Tibial artery (tissue), 4 donors: ENCODE results near the gene TTLL4.

Experiments
- DNase-seq, 2 donors: peaks; one replicate each; pipeline ENCODE4 v3.0.0-alpha.2; 2019
- H3K27ac ChIP-seq, 2 donors: fragments of 200-600 bp; sonication (generic) in 1 of 2; 1 replicate in 1 of 2; 2 replicates in 1 of 2; pipeline ENCODE4 v1.5.1; 2018 to 2019; ENCODE audit warnings: mild to moderate bottlenecking in 1 of 2
- H3K27me3 ChIP-seq, 2 donors: fragments of 200-600 bp; sonication (generic) in 1 of 2; one replicate each; pipeline versions ENCODE4 v1.5.1 to v1.6.0; 2016 to 2019
- H3K36me3 ChIP-seq, 3 donors: fragments of 200-600 bp; sonication (generic) in 2 of 3; one replicate each; pipeline ENCODE4 v1.5.1; 2016 to 2019; ENCODE audit warnings: mild to moderate bottlenecking in 2 of 3
- H3K4me1 ChIP-seq, 4 donors: fragments of 200-600 bp; sonication (generic) in 2 of 4; 1 replicate in 3 of 4; 2 replicates in 1 of 4; pipeline ENCODE4 v1.5.1; 2016 to 2019
- H3K4me3 ChIP-seq, 2 donors: fragments of 200-600 bp; sonication (generic) in 1 of 2; 1 replicate in 1 of 2; 2 replicates in 1 of 2; pipeline ENCODE4 v1.5.1; 2018 to 2019; ENCODE audit warnings: mild to moderate bottlenecking in 2 of 2
- H3K9me3 ChIP-seq, 3 donors: fragments of 200-600 bp; sonication (generic) in 1 of 3; one replicate each; pipeline ENCODE4 v1.5.1; 2016 to 2019
- CTCF ChIP-seq, 2 experiments: fragments of 200-600 bp in 1 of 2; fragments of 450-650 bp in 1 of 2; IDR thresholded peaks; one replicate each; pipeline ENCODE4 v1.5.1; 2017 to 2019; ENCODE audit warnings: antibody characterized with exemption in 2 of 2, mild to moderate bottlenecking in 1 of 2, moderate library complexity in 1 of 2
- intact Hi-C: fragments of 100-400 bp; cut with DNase I; formaldehyde crosslinking; loops from one replicate; pipeline ENCODE4 v1.15.0; 2023; ENCODE audit warnings: low total_unique reads

The TTLL4 gene

DNA sequence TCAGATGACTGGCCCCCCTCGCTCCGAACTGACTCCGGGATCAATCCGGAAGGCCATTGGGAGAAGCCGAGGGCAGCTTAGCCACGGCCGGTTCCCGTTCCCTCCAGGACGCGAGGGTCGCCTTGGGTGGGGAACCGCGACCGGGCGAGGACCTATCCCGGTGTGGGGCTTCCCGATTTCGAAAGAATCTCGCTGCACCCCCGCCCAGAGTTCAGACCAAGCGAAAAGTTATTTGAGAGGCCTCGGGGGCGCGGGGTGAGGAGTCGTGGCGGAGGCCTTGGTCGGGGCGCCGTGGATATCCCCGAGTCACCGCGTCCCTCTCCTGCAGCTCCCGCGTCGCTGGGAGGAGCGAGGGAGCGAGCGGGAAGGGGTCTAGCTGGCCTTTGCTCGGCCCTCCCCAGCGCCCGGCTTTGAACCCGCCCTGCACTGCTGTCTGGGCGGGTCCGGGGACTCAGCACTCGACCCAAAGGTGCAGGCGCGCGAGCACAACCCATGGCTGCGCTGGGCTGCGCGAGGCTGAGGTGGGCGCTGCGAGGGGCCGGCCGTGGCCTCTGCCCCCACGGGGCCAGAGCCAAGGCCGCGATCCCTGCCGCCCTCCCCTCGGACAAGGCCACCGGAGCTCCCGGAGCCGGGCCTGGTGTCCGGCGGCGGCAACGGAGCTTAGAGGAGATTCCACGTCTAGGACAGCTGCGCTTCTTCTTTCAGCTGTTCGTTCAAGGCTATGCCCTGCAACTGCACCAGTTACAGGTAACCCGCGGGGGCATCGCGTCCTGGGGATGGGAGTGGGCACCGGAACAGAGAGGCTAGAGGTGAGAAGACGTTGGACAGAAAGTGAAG, 71.3 kb downstream of the TTLL4 start, which contains the start of gene CYP27A1:
Gene CYP27A1 (plus strand): TSS at position 457 of the 837 bp plus-strand sequence. CDS start 36 bp downstream, at position 493.
- H3K27ac ChIP-seq, result peak within 1 kb of the TSS; percentile 68 to 76
- H3K27me3 ChIP-seq, result no peaks in the 10 kb centered on the region
- no peaks in the 10 kb centered on the region for H3K36me3 ChIP-seq
- H3K4me1 ChIP-seq, result peaks cover 0 to 26% (median 11%) of the 10 kb centered on the region in 4 donors
- peak; percentile 51 to 70 for DNase-seq
- no peaks in the 10 kb centered on the region for H3K9me3 ChIP-seq
- intact Hi-C loops, result no loop called here
- TF ChIP-seq CTCF (IDR thresholded peaks at IDR 0.05), result no peak
- H3K4me3 ChIP-seq, result peak within 1 kb of the TSS; percentile 65 to 67

DNA sequence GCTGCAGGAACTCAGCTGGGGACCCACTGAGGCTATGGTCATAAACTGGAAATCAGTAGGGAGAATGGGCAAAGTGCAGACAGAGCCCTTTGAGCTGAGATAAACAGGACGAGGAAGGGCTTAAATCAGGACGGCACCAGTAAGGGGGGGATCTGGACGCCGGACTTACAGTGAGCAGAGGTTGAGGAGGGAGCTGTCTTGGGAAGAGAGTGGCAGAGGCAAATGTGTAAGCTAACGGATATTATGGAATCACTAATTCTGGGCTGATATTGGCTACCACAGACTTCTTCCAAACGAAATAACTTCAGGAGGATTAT, 71.9 kb downstream of the TTLL4 start:
- peak overlapping the region; percentile 68 to 76 for H3K27ac ChIP-seq
- H3K9me3 ChIP-seq, result no peaks in the 10 kb centered on the region
- H3K36me3 ChIP-seq, result no peaks in the 10 kb centered on the region
- intact Hi-C loops, result no loop called here
- no peak for TF ChIP-seq CTCF (IDR thresholded peaks at IDR 0.05)
- peak overlapping the region; percentile 65 to 67 for H3K4me3 ChIP-seq
- H3K4me1 ChIP-seq, result peaks cover 0 to 26% (median 11%) of the 10 kb centered on the region in 4 donors
- no peaks in the 10 kb centered on the region for H3K27me3 ChIP-seq
- no peak for DNase-seq

- Histone ChIP-seq H3K27ac (no peak overlapping the region), H3K27me3 (no peaks in the 10 kb centered on the region), H3K36me3 (no peaks in the 10 kb centered on the region), H3K4me1 (peaks cover 0 to 26% (median 11%) of the 10 kb centered on the region in 4 donors), H3K4me3 (no peak overlapping the region), H3K9me3 (no peaks in the 10 kb centered on the region)
- intact Hi-C loops, result no loop called here
- no peak for TF ChIP-seq CTCF (IDR thresholded peaks at IDR 0.05)
- DNase-seq, result no peak
Observed at GRCh38 chr2:218783688-218784087, 73.1 kb downstream of the TTLL4 start.

GRCh38 chr2:218785103-218785502, 74.5 kb downstream of the TTLL4 start:
- Histone ChIP-seq H3K36me3 (no peaks in the 10 kb centered on the region), H3K4me3 (no peak overlapping the region), H3K9me3 (no peaks in the 10 kb centered on the region), H3K27me3 (no peaks in the 10 kb centered on the region), H3K27ac (no peak overlapping the region), H3K4me1 (peaks cover 0 to 26% (median 11%) of the 10 kb centered on the region in 4 donors)
- no peak for TF ChIP-seq CTCF (IDR thresholded peaks at IDR 0.05)
- intact Hi-C loops, result no loop called here
- DNase-seq, result no peak

- Histone ChIP-seq H3K4me1 (peaks cover 0 to 22% (median 9%) of the 10 kb centered on the region in 4 donors), H3K27me3 (no peaks in the 10 kb centered on the region), H3K27ac (no peak overlapping the region), H3K36me3 (no peaks in the 10 kb centered on the region), H3K4me3 (no peak overlapping the region), H3K9me3 (no peaks in the 10 kb centered on the region)
- no peak for TF ChIP-seq CTCF (IDR thresholded peaks at IDR 0.05)
- intact Hi-C loops, result no loop called here
- DNase-seq, result no peak
Observed at GRCh38 chr2:218786133-218786532, 75.5 kb downstream of the TTLL4 start.
